ENCODE measurements around the gene COL27A1. TPM values are rescaled to one million over a fixed set of nuclear protein-coding genes. Genes with fewer than 3 reads are reported as not detected.

COL27A1 gene
- total and polyA plus RNA-seq, 2 experiments from 2014 or later = 10.5 to 18.0 TPM

DNA sequence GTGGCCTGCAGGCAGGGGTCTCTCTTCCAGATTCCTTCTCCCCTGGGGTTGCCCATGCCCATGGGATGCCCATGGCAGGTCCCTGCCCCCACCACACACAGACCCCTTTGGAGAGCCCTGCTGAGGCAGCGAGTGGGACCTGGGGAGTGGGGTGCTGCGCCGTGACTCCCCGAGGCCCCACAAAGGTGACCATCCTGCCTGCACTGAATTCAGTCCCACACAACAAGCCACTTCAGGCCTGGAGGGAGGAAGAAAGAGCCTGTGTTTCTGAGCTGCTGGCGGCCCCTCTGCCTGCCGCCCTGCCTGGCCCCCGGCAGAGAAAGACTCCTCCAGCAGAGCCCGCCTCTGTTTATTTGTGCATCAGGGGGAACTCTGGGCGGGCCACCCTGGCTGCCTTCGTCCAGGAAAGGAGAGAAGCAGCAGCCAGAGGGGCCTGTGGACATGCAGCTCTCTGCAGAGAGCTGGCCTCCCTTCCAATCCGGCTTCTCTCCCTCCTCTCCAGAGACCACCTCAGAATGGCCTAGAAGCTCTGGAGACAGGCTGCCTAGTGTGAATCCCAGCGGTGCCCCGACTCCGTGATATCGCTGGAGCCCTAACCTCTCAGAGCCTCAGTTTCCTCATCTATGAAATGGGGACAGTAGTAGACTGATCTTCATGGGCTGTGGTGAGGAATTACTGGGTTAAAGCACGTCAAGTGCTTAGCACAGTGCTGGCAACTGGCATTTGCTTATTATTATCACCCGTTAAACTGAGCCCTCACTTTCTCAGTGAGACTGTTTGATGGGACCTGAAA, 72.9 kb downstream of the COL27A1 start:
- Mint-ChIP-seq H3K9me3 (no peaks in the 10 kb centered on the region), H3K36me3 (ENCODE audit: low read depth) (no peaks in the 10 kb centered on the region), H3K27me3 (ENCODE audit: insufficient read depth, low read depth, poor library complexity) (peaks cover 22% of the 10 kb centered on the region), H3K4me3 (no peak overlapping the region), H3K4me1 (peaks cover 41% of the 10 kb centered on the region), H3K27ac (no peak overlapping the region)
- Histone ChIP-seq H4K20me1 (replicated peaks; ENCODE audit: insufficient read depth) (peaks cover 3% of the 10 kb centered on the region; the same call in 1 of the 2 replicates), H3K4me1 (ENCODE audit: insufficient read depth) (peaks cover 16% of the 10 kb centered on the region), H3K4me3 (no peak overlapping the region), H3K79me2 (replicated peaks; ENCODE audit: insufficient read depth) (no peaks in the 10 kb centered on the region), H2AFZ (no peak overlapping the region), H3K27ac (ENCODE audit: low read depth) (no peak overlapping the region), H3K27me3 (ENCODE audit: insufficient read depth) (no peaks in the 10 kb centered on the region), H3F3A (replicated peaks; ENCODE audit: low read depth) (no peaks in the 10 kb centered on the region), H3K36me3 (ENCODE audit: insufficient read depth) (no peaks in the 10 kb centered on the region), H3K9me2 (ENCODE audit: insufficient read depth) (no peaks in the 10 kb centered on the region), H3K4me2 (no peak overlapping the region)
- ATAC-seq (0 out of 3 replicates have a peak, but pooled peaks have one; percentile 9), DNase-seq (ENCODE audit: low spot score) (no peak)
- TF ChIP-seq JUNB (IDR thresholded peaks at IDR 0.05; ENCODE audit: unreplicated experiment) (no peak), EZH2 (IDR thresholded peaks at IDR 0.05; ENCODE audit: low read depth, unreplicated experiment) (no peak), STAT1 (IDR thresholded peaks at IDR 0.05; ENCODE audit: unreplicated experiment) (no peak)
- TF ChIP-seq, protein P1, sequence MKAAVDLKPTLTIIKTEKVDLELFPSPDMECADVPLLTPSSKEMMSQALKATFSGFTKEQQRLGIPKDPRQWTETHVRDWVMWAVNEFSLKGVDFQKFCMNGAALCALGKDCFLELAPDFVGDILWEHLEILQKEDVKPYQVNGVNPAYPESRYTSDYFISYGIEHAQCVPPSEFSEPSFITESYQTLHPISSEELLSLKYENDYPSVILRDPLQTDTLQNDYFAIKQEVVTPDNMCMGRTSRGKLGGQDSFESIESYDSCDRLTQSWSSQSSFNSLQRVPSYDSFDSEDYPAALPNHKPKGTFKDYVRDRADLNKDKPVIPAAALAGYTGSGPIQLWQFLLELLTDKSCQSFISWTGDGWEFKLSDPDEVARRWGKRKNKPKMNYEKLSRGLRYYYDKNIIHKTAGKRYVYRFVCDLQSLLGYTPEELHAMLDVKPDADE (IDR thresholded peaks at IDR 0.05) = no peak

DNA sequence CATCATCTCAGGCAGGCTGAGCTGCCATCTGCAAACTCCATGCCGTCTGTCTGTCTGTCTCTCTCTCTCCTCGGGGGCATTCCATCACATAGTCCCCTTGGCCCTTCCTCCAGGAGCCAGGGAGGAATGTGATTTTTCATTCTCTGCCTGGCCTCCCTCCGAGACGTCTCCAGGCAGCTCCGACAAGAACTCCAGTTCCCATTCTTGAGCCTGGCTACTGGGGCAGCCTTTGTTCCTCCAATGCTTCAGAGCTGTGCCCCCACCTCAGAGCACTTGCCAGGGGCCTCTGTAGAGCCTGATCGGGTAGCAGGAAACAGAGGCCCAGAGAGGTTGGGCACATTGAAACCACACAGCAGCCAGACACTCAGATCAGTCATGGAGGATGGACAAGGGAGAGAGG, 74.0 kb downstream of the COL27A1 start:
- H3K4me1 ChIP-seq (ENCODE audit: insufficient read depth) = peaks cover 11% of the 10 kb centered on the region
- H3K4me2 ChIP-seq = no peak overlapping the region
- H3K4me3 Mint-ChIP-seq = no peak overlapping the region
- H3K9me3 Mint-ChIP-seq = no peaks in the 10 kb centered on the region
- H2AFZ ChIP-seq = no peak overlapping the region
- peaks cover 34% of the 10 kb centered on the region for H3K4me1 Mint-ChIP-seq
- no peak overlapping the region for H3K4me3 ChIP-seq
- no peaks in the 10 kb centered on the region for H3K27me3 ChIP-seq (ENCODE audit: insufficient read depth)
- no peak for DNase-seq (ENCODE audit: low spot score)
- H3K27ac ChIP-seq (ENCODE audit: low read depth) = no peak overlapping the region
- H3K36me3 ChIP-seq (ENCODE audit: insufficient read depth) = no peaks in the 10 kb centered on the region
- no peak for TF ChIP-seq STAT1 (IDR thresholded peaks at IDR 0.05; ENCODE audit: unreplicated experiment)
- no peak for TF ChIP-seq ZNF114 (CRISPR knock-in tag; IDR thresholded peaks at IDR 0.05)
- TF ChIP-seq, protein P2, sequence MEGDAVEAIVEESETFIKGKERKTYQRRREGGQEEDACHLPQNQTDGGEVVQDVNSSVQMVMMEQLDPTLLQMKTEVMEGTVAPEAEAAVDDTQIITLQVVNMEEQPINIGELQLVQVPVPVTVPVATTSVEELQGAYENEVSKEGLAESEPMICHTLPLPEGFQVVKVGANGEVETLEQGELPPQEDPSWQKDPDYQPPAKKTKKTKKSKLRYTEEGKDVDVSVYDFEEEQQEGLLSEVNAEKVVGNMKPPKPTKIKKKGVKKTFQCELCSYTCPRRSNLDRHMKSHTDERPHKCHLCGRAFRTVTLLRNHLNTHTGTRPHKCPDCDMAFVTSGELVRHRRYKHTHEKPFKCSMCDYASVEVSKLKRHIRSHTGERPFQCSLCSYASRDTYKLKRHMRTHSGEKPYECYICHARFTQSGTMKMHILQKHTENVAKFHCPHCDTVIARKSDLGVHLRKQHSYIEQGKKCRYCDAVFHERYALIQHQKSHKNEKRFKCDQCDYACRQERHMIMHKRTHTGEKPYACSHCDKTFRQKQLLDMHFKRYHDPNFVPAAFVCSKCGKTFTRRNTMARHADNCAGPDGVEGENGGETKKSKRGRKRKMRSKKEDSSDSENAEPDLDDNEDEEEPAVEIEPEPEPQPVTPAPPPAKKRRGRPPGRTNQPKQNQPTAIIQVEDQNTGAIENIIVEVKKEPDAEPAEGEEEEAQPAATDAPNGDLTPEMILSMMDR (conservative IDR thresholded peaks at IDR 0.05; ENCODE audit: low read depth in 2 of 2) = no peak
- TF ChIP-seq, protein P3, sequence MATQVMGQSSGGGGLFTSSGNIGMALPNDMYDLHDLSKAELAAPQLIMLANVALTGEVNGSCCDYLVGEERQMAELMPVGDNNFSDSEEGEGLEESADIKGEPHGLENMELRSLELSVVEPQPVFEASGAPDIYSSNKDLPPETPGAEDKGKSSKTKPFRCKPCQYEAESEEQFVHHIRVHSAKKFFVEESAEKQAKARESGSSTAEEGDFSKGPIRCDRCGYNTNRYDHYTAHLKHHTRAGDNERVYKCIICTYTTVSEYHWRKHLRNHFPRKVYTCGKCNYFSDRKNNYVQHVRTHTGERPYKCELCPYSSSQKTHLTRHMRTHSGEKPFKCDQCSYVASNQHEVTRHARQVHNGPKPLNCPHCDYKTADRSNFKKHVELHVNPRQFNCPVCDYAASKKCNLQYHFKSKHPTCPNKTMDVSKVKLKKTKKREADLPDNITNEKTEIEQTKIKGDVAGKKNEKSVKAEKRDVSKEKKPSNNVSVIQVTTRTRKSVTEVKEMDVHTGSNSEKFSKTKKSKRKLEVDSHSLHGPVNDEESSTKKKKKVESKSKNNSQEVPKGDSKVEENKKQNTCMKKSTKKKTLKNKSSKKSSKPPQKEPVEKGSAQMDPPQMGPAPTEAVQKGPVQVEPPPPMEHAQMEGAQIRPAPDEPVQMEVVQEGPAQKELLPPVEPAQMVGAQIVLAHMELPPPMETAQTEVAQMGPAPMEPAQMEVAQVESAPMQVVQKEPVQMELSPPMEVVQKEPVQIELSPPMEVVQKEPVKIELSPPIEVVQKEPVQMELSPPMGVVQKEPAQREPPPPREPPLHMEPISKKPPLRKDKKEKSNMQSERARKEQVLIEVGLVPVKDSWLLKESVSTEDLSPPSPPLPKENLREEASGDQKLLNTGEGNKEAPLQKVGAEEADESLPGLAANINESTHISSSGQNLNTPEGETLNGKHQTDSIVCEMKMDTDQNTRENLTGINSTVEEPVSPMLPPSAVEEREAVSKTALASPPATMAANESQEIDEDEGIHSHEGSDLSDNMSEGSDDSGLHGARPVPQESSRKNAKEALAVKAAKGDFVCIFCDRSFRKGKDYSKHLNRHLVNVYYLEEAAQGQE (IDR thresholded peaks at IDR 0.05; ENCODE audit: unreplicated experiment) = no peak
- TF ChIP-seq CREB1 (CRISPR knock-in tag; IDR thresholded peaks at IDR 0.05; ENCODE audit: low read depth) = no peak
- H3K36me3 Mint-ChIP-seq (ENCODE audit: low read depth) = no peaks in the 10 kb centered on the region
- no peaks in the 10 kb centered on the region for H3F3A ChIP-seq (replicated peaks; ENCODE audit: low read depth)
- no peak overlapping the region for H3K27ac Mint-ChIP-seq
- H4K20me1 ChIP-seq (replicated peaks; ENCODE audit: insufficient read depth) = no peaks in the 10 kb centered on the region; the same call in 1 of the 2 replicates
- peak; percentile 60 for ATAC-seq
- H3K27me3 Mint-ChIP-seq (ENCODE audit: insufficient read depth, low read depth, poor library complexity) = peaks cover 22% of the 10 kb centered on the region
- no peaks in the 10 kb centered on the region for H3K9me2 ChIP-seq (ENCODE audit: insufficient read depth)
- H3K79me2 ChIP-seq (replicated peaks; ENCODE audit: insufficient read depth) = no peaks in the 10 kb centered on the region

All from GM23338 (cell line).